ENCODE data around the gene CD320. TPM values are rescaled to one million over a fixed set of nuclear protein-coding genes. Genes with fewer than 3 reads are reported as not detected.
A peak's percentile ranks its signal among the peaks of the same experiment; 100 is the strongest.

The CD320 gene
- total and polyA plus RNA-seq, 2 experiments from 2014 or later, result 87.0 to 124 TPM

GRCh38 chr19:8261347-8261746, 46.8 kb downstream of the CD320 start (continued):
- TF ChIP-seq, protein P1, sequence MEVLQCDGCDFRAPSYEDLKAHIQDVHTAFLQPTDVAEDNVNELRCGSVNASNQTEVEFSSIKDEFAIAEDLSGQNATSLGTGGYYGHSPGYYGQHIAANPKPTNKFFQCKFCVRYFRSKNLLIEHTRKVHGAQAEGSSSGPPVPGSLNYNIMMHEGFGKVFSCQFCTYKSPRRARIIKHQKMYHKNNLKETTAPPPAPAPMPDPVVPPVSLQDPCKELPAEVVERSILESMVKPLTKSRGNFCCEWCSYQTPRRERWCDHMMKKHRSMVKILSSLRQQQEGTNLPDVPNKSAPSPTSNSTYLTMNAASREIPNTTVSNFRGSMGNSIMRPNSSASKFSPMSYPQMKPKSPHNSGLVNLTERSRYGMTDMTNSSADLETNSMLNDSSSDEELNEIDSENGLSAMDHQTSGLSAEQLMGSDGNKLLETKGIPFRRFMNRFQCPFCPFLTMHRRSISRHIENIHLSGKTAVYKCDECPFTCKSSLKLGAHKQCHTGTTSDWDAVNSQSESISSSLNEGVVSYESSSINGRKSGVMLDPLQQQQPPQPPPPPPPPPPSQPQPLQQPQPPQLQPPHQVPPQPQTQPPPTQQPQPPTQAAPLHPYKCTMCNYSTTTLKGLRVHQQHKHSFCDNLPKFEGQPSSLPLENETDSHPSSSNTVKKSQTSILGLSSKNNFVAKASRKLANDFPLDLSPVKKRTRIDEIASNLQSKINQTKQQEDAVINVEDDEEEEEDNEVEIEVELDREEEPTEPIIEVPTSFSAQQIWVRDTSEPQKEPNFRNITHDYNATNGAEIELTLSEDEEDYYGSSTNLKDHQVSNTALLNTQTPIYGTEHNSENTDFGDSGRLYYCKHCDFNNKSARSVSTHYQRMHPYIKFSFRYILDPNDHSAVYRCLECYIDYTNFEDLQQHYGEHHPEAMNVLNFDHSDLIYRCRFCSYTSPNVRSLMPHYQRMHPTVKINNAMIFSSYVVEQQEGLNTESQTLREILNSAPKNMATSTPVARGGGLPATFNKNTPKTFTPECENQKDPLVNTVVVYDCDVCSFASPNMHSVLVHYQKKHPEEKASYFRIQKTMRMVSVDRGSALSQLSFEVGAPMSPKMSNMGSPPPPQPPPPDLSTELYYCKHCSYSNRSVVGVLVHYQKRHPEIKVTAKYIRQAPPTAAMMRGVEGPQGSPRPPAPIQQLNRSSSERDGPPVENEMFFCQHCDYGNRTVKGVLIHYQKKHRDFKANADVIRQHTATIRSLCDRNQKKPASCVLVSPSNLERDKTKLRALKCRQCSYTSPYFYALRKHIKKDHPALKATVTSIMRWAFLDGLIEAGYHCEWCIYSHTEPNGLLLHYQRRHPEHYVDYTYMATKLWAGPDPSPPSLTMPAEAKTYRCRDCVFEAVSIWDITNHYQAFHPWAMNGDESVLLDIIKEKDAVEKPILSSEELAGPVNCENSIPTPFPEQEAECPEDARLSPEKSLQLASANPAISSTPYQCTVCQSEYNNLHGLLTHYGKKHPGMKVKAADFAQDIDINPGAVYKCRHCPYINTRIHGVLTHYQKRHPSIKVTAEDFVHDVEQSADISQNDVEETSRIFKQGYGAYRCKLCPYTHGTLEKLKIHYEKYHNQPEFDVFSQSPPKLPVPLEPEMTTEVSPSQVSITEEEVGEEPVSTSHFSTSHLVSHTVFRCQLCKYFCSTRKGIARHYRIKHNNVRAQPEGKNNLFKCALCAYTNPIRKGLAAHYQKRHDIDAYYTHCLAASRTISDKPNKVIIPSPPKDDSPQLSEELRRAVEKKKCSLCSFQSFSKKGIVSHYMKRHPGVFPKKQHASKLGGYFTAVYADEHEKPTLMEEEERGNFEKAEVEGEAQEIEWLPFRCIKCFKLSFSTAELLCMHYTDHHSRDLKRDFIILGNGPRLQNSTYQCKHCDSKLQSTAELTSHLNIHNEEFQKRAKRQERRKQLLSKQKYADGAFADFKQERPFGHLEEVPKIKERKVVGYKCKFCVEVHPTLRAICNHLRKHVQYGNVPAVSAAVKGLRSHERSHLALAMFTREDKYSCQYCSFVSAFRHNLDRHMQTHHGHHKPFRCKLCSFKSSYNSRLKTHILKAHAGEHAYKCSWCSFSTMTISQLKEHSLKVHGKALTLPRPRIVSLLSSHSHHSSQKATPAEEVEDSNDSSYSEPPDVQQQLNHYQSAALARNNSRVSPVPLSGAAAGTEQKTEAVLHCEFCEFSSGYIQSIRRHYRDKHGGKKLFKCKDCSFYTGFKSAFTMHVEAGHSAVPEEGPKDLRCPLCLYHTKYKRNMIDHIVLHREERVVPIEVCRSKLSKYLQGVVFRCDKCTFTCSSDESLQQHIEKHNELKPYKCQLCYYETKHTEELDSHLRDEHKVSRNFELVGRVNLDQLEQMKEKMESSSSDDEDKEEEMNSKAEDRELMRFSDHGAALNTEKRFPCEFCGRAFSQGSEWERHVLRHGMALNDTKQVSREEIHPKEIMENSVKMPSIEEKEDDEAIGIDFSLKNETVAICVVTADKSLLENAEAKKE (CRISPR knock-in tag; IDR thresholded peaks at IDR 0.05), result no peak
- TF ChIP-seq, protein P2, sequence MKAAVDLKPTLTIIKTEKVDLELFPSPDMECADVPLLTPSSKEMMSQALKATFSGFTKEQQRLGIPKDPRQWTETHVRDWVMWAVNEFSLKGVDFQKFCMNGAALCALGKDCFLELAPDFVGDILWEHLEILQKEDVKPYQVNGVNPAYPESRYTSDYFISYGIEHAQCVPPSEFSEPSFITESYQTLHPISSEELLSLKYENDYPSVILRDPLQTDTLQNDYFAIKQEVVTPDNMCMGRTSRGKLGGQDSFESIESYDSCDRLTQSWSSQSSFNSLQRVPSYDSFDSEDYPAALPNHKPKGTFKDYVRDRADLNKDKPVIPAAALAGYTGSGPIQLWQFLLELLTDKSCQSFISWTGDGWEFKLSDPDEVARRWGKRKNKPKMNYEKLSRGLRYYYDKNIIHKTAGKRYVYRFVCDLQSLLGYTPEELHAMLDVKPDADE (IDR thresholded peaks at IDR 0.05), result no peak
- no peak for TF ChIP-seq ZNF331 (CRISPR knock-in tag; IDR thresholded peaks at IDR 0.05; ENCODE audit: low read depth)

DNA sequence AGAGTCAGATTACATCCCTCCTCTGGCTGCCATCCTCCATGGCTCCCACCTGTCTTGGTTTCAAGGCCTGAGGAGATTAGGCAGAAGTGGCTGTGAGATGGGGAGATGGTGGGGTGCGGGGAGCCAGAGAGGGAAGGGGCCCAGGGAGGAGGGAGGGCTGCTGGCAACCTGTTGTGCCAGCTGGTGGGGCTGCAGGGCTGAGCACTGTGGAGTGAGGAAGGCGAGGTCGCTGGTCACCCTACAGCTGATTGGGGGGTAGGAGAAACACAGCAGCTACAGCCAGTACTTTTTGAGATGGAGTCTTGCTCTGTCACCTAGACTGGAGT, 48.3 kb downstream of the CD320 start:
- no peak for DNase-seq (ENCODE audit: low spot score)
- Histone ChIP-seq H3K27me3 (ENCODE audit: insufficient read depth) (no peaks in the 10 kb centered on the region), H3F3A (replicated peaks; ENCODE audit: low read depth) (peaks cover 16% of the 10 kb centered on the region), H4K20me1 (replicated peaks; ENCODE audit: insufficient read depth) (peaks cover 3% of the 10 kb centered on the region; the same call in 1 of the 2 replicates), H3K4me3 (no peak overlapping the region), H3K36me3 (ENCODE audit: insufficient read depth) (peaks cover 14% of the 10 kb centered on the region; the same call in 1 of the 2 replicates), H2AFZ (no peak overlapping the region), H3K79me2 (replicated peaks; ENCODE audit: insufficient read depth) (no peaks in the 10 kb centered on the region), H3K4me1 (ENCODE audit: insufficient read depth) (0 out of 2 replicates have a peak, but pooled peaks cover 6% of the 10 kb centered on the region), H3K27ac (ENCODE audit: low read depth) (no peak overlapping the region), H3K4me2 (no peak overlapping the region), H3K9me2 (ENCODE audit: insufficient read depth) (no peaks in the 10 kb centered on the region)
- Mint-ChIP-seq H3K4me1 (peaks cover 15% of the 10 kb centered on the region), H3K27me3 (ENCODE audit: insufficient read depth, low read depth, poor library complexity) (peaks cover 11% of the 10 kb centered on the region), H3K27ac (peak overlapping the region; percentile 37; the same call in 1 of the 2 replicates), H3K9me3 (no peaks in the 10 kb centered on the region), H3K36me3 (ENCODE audit: low read depth) (peaks cover 63% of the 10 kb centered on the region), H3K4me3 (no peak overlapping the region)
- no peak for ATAC-seq
- TF ChIP-seq POLR2AphosphoS5 (IDR thresholded peaks at IDR 0.05; ENCODE audit: low read depth), result no peak
- no peak for TF ChIP-seq STAT1 (IDR thresholded peaks at IDR 0.05; ENCODE audit: unreplicated experiment)
- TF ChIP-seq, protein P1 (CRISPR knock-in tag; IDR thresholded peaks at IDR 0.05), result no peak
